Heart left ventricle (tissue), 16 donors: ENCODE results near the gene CAMTA1. TPM values are rescaled to one million over a fixed set of nuclear protein-coding genes. Genes with fewer than 3 reads are reported as not detected.

ENCODE experiments used
- ATAC-seq, 4 donors: fragments of 200-7000 bp; cut with Tn5 transposase; one replicate each; pipeline ENCODE4 v1.9.1; 2020 to 2022; ENCODE audit warnings: moderate library complexity in 4 of 4, mild to moderate bottlenecking in 3 of 4, moderate number of reproducible peaks in 1 of 4
- DNase-seq, 5 donors: peaks; one replicate each; pipeline ENCODE4 v3.0.0-alpha.2; 2020
- H3K27ac ChIP-seq, 12 donors: fragments of 200-600 bp; sonication (generic) in 4 of 12; one replicate each; pipeline versions ENCODE4 v1.5.0 to v1.8.0; 2016 to 2022; ENCODE audit warnings: mild to moderate bottlenecking in 2 of 12
- H3K27me3 ChIP-seq, 9 donors: fragments of 200-600 bp; sonication (generic) in 2 of 9; one replicate each; pipeline versions ENCODE4 v1.5.1 to v1.8.0; 2016 to 2022; ENCODE audit warnings: mild to moderate bottlenecking in 3 of 9
- H3K36me3 ChIP-seq, 9 donors: fragments of 200-600 bp; sonication (generic) in 2 of 9; one replicate each; pipeline versions ENCODE4 v1.5.0 to v1.8.0; 2018 to 2022; ENCODE audit warnings: mild to moderate bottlenecking in 2 of 9
- H3K4me1 ChIP-seq, 12 donors: fragments of 200-600 bp; sonication (generic) in 4 of 12; one replicate each; pipeline versions ENCODE4 v1.5.0 to v1.8.0; 2016 to 2022; ENCODE audit warnings: mild to moderate bottlenecking in 3 of 12
- H3K4me3 ChIP-seq, 12 donors: fragments of 200-600 bp; sonication (generic) in 4 of 12; one replicate each; pipeline versions ENCODE4 v1.5.0 to v1.8.0; 2017 to 2022; ENCODE audit warnings: mild to moderate bottlenecking in 9 of 12, moderate library complexity in 4 of 12
- H3K9me3 ChIP-seq, 12 donors: fragments of 200-600 bp; sonication (generic) in 4 of 12; one replicate each; pipeline versions ENCODE4 v1.5.0 to v1.8.0; 2016 to 2022; ENCODE audit warnings: mild to moderate bottlenecking in 1 of 12
- CTCF ChIP-seq, 12 donors: fragments of 200-600 bp; sonication (generic) in 4 of 12; IDR thresholded peaks; one replicate each; pipeline versions ENCODE4 v1.5.0 to v1.8.0; 2018 to 2022; ENCODE audit warnings: antibody characterized with exemption in 12 of 12, mild to moderate bottlenecking in 5 of 12
- POLR2A ChIP-seq, 2 donors: fragments of 450-650 bp; IDR thresholded peaks; one replicate each; pipeline ENCODE4 v1.6.1; 2017; ENCODE audit warnings: antibody characterized with exemption in 2 of 2, mild to moderate bottlenecking in 2 of 2, moderate library complexity in 2 of 2
- WGBS, 4 donors: extraction: QIAGEN DNeasy Blood & Tissue Kit in 2 of 4; methylation state at CpG; one replicate each; pipeline versions ENCODE4 v1.1.5 to v1.1.7; 2013 to 2018; 5-methylcytosine and 5-hydroxymethylcytosine counted together
- intact Hi-C, 10 donors: fragments of 100-400 bp; cut with DNase I; formaldehyde crosslinking; loops; one replicate each; pipeline versions ENCODE4 v1.11.1 to v1.14.2; 2022
- polyA plus RNA-seq, 2 donors: library from polyadenylated mRNA; stranded (reverse); fragments of 200-250 nt; gene quantifications; one replicate each; pipeline ENCODE4 v1.2.3, GENCODE V29; 2013
- total RNA-seq, 9 donors: library from RNA; depleted of rRNA in 2 of 9; stranded (reverse); fragments of >200 nt in 2 of 9; fragmentation: NEBNext Ultra II Directional in 3 of 9; extraction: Animal tissue kit (Norgen Biotek cat#: 25700) in 3 of 9; gene quantifications; one replicate each; pipeline versions ENCODE4 v1.1.0 to v1.2.4, GENCODE V29; 2016 to 2023
- donor health status: ischemic (EF 13 %, LVEDD 7.1; RV severe dilation, severe dysfunction).
- donor health status: healthy with polysubstance abuse.
- donor health status: DM: no; HTN: yes; CAD: no.
- donor health status: DM: no; HTN: no; CAD: no.
- donor health status: ischemic (EF 25% LVEDD 6.9; RV normal size, moderate dysfunction).
- donor health status: ischemic (EF 25% LVEDD 5.7; RV mildly dilated, moderate dysfunction).
- donor health status: healthy.
- donor health status: DM: yes; HTN: yes; CAD: no.
- donor health status: ischemic (EF 35%, LVEDD 5.7; RV mildly dilated, moderate dysfunction).
- donor health status: nonischemic (EF 11% LVEDD 7.7; RV severe dilation, severe dysfunction).
- donor health status: DM: yes; HTN: yes; CAD: no.
- donor health status: PGD.
- donor health status: ischemic (EF 29% LVEDD 5.4; RV normal size, mild dysfunction).
- donor health status: nonischemic (EF 23%, LVEDD 6.1; RV moderate dilation, normal function).

The CAMTA1 gene
- total and polyA plus RNA-seq, 11 donors, result 114 to 303 (median 137) TPM

GRCh38 chr1:7232441-7233236 is 447.4 kb downstream of the CAMTA1 start:
- Histone ChIP-seq H3K27me3 (no peaks in the 10 kb centered on the region), H3K9me3 (no peaks in the 10 kb centered on the region), H3K4me1 (no peaks in the 10 kb centered on the region), H3K36me3 (no peaks in the 10 kb centered on the region), H3K4me3 (no peak overlapping the region), H3K27ac (no peak overlapping the region)
- 85 to 89% (median 87%) methylated on average over 15 of the region's 15 CpGs for WGBS, 4 donors
- no peak for DNase-seq
- TF ChIP-seq POLR2A (IDR thresholded peaks at IDR 0.05) (no peak), CTCF (IDR thresholded peaks at IDR 0.05) (no peak)
- intact Hi-C loops, result no loop called here
- no peak for ATAC-seq

- no peak for DNase-seq
- WGBS, 4 donors, result 94 to 96% (median 95%) methylated on average over 6 of the region's 6 CpGs
- Histone ChIP-seq H3K4me3 (no peak overlapping the region), H3K27ac (no peak overlapping the region), H3K27me3 (no peaks in the 10 kb centered on the region), H3K9me3 (no peaks in the 10 kb centered on the region), H3K4me1 (no peaks in the 10 kb centered on the region), H3K36me3 (no peaks in the 10 kb centered on the region)
- TF ChIP-seq POLR2A (IDR thresholded peaks at IDR 0.05), result no peak
- intact Hi-C loops, result no loop called here
- ATAC-seq, result no peak
Observed at GRCh38 chr1:7233237-7233540, 447.9 kb downstream of the CAMTA1 start.

GRCh38 chr1:7233646-7234470 is 448.6 kb downstream of the CAMTA1 start:
- Histone ChIP-seq H3K27me3 (no peaks in the 10 kb centered on the region), H3K27ac (no peak overlapping the region), H3K4me3 (no peak overlapping the region), H3K36me3 (no peaks in the 10 kb centered on the region), H3K9me3 (no peaks in the 10 kb centered on the region), H3K4me1 (no peaks in the 10 kb centered on the region)
- intact Hi-C loops, result no loop called here
- TF ChIP-seq CTCF (IDR thresholded peaks at IDR 0.05), result no peak
- no peak for TF ChIP-seq POLR2A (IDR thresholded peaks at IDR 0.05)
- WGBS, 4 donors, result 88 to 92% (median 91%) methylated on average over 28 of the region's 28 CpGs
- ATAC-seq (no peak), DNase-seq (no peak)

GRCh38 chr1:7234471-7234755 is 449.2 kb downstream of the CAMTA1 start:
- no peak for DNase-seq
- no peak overlapping the region for H3K4me3 ChIP-seq
- H3K36me3 ChIP-seq, result no peaks in the 10 kb centered on the region
- 87 to 93% (median 91%) methylated on average over 9 of the region's 9 CpGs for WGBS, 4 donors
- no peaks in the 10 kb centered on the region for H3K4me1 ChIP-seq
- TF ChIP-seq POLR2A (IDR thresholded peaks at IDR 0.05) (no peak), CTCF (IDR thresholded peaks at IDR 0.05) (no peak)
- ATAC-seq, result no peak
- H3K27me3 ChIP-seq, result no peaks in the 10 kb centered on the region
- H3K9me3 ChIP-seq, result no peaks in the 10 kb centered on the region
- intact Hi-C loops, result no loop called here
- no peak overlapping the region for H3K27ac ChIP-seq
